Panc1 (cell line): ENCODE results near the gene KCNC1. TPM values are rescaled to one million over a fixed set of nuclear protein-coding genes. Genes with fewer than 3 reads are reported as not detected.

Experiments
- ATAC-seq: fragments of 200-7000 bp; cut with Tn5 transposase; 2 replicates; pipeline ENCODE4 v1.9.1; 2020; ENCODE audit warnings: mild to moderate bottlenecking, moderate library complexity
- BruUV-seq: library from RNA; stranded (reverse); fragments of 400-500 nt; replicated peaks from 2 replicates; lab custom pipeline; 2021; lab: Mats Ljungman, UMichigan
- CTCF ChIA-PET: fragments of 300-600 bp; sonication (Branson Sonifier 250); formaldehyde crosslinking; loops from one replicate; lab custom pipeline; 2022; ENCODE audit warnings: antibody characterized with exemption; lab: Charles Lee
- POLR2A ChIA-PET: fragments of 300-600 bp; sonication (Branson Sonifier 250); formaldehyde crosslinking; loops from one replicate; lab custom pipeline; 2022; ENCODE audit warnings: antibody characterized with exemption; lab: Charles Lee
- DNase-seq: peaks from one replicate; pipeline ENCODE4 v3.0.0-alpha.2; 2010; ENCODE audit warnings: low read depth, low spot score
- H3K27ac ChIP-seq: 2 replicates; pipeline ENCODE4 v1.5.1; 2011; ENCODE audit warnings: mild to moderate bottlenecking, low read length, inconsistent platforms
- H3K27me3 ChIP-seq: fragments of 200-500 bp; sonication (Bioruptor generic); 2 replicates; pipeline ENCODE4 v1.6.0; 2014; ENCODE audit warnings: low read length, inconsistent platforms; ENCODE audit not compliant: control insufficient read depth, insufficient read depth
- H3K36me3 ChIP-seq: fragments of 200-500 bp; sonication (Bioruptor generic); 2 replicates; pipeline ENCODE4 v1.5.1; 2014; ENCODE audit warnings: inconsistent platforms, mild to moderate bottlenecking, low read length, moderate library complexity; ENCODE audit not compliant: control insufficient read depth, insufficient read depth
- H3K4me1 ChIP-seq: 2 replicates; pipeline ENCODE4 v1.5.1; 2011; ENCODE audit warnings: inconsistent platforms, mild to moderate bottlenecking, low read length, moderate library complexity; ENCODE audit not compliant: control insufficient read depth, insufficient read depth
- H3K4me3 ChIP-seq, 2 experiments: 2 replicates each; pipeline ENCODE4 v1.5.1; 2011 to 2012; ENCODE audit warnings: low read depth in 2 of 2, low read length in 2 of 2, mild to moderate bottlenecking in 2 of 2, inconsistent platforms in 1 of 2, moderate library complexity in 1 of 2
- H3K9me3 ChIP-seq: fragments of 200-500 bp; sonication (Bioruptor generic); 2 replicates; pipeline ENCODE4 v1.5.1; 2014; ENCODE audit warnings: low read depth, mild to moderate bottlenecking, inconsistent platforms, low read length, moderate library complexity; ENCODE audit not compliant: control insufficient read depth, insufficient read depth
- CTCF ChIP-seq: fragments of 450-650 bp; IDR thresholded peaks from 2 replicates; pipeline ENCODE4 v1.5.1; 2017; ENCODE audit warnings: mild to moderate bottlenecking
- POLR2AphosphoS5 ChIP-seq: IDR thresholded peaks from 2 replicates; pipeline ENCODE4 v1.6.1; 2012; ENCODE audit warnings: mild to moderate bottlenecking, low read depth, low read length, moderate library complexity
- REST ChIP-seq, 2 experiments: IDR thresholded peaks; 2 replicates each; pipeline ENCODE4 v1.6.1; 2011 to 2012; ENCODE audit warnings: low read depth in 2 of 2, control low read depth in 1 of 2, low read length in 1 of 2, mild to moderate bottlenecking in 1 of 2, moderate library complexity in 1 of 2; ENCODE audit not compliant: insufficient read depth in 1 of 2
- SIN3A ChIP-seq: IDR thresholded peaks from 2 replicates; pipeline ENCODE4 v1.6.1; 2012; ENCODE audit warnings: low read depth, mild to moderate bottlenecking, low read length, moderate library complexity, borderline replicate concordance; ENCODE audit not compliant: insufficient read depth
- TCF7L2 ChIP-seq: IDR thresholded peaks from 2 replicates; pipeline ENCODE4 v1.6.1; 2011; ENCODE audit warnings: mild to moderate bottlenecking, low read depth, low read length, inconsistent platforms
- in situ Hi-C: cut with HindIII; loops from 2 replicates; pipeline ENCODE4 v1.10.0; 2016; ENCODE audit warnings: low sequenced_read_pairs, low pct_unique_long_range_greater_than_20kb
- intact Hi-C: fragments of 100-400 bp; cut with micrococcal nuclease; formaldehyde crosslinking; loops from one replicate; pipeline ENCODE4 v1.10.0; 2022; ENCODE audit not compliant: unreplicated experiment
- total RNA-seq: library from RNA; stranded (reverse); gene quantifications from one replicate; pipeline ENCODE4 v1.2.1, GENCODE V29; 2021; ENCODE audit not compliant: unreplicated experiment

The KCNC1 gene
- total RNA-seq, 1 experiment from 2014 or later, result 0.95 TPM

GRCh38 chr11:17775507-17776211, 41.1 kb downstream of the KCNC1 start:
- H3K4me3 ChIP-seq, result no peak overlapping the region
- no peaks in the 10 kb centered on the region for H3K4me1 ChIP-seq
- ATAC-seq (no peak), DNase-seq (no peak)
- intact Hi-C loops (no loop called here), in situ Hi-C loops (no loop called here)
- ChIA-PET POLR2A (no interaction called here), CTCF (no interaction called here)
- no peaks in the 10 kb centered on the region for H3K9me3 ChIP-seq
- BruUV-seq, result no TSS peak
- no peaks in the 10 kb centered on the region for H3K27me3 ChIP-seq
- H3K27ac ChIP-seq, result no peak overlapping the region
- H3K36me3 ChIP-seq, result no peaks in the 10 kb centered on the region
- TF ChIP-seq TCF7L2 (no peak), REST (IDR thresholded peaks at IDR 0.05; ENCODE audit: insufficient read depth in 1 of 2, low read depth in 2 of 2, low read length in 1 of 2) (no peak), CTCF (no peak), SIN3A (no peak), POLR2AphosphoS5 (no peak)

- Histone ChIP-seq H3K4me1 (no peaks in the 10 kb centered on the region), H3K4me3 (no peak overlapping the region), H3K27ac (no peak overlapping the region), H3K36me3 (no peaks in the 10 kb centered on the region), H3K9me3 (no peaks in the 10 kb centered on the region), H3K27me3 (no peaks in the 10 kb centered on the region)
- CTCF ChIA-PET, result no interaction called here
- POLR2A ChIA-PET, result no interaction called here
- no TSS peak for BruUV-seq
- DNase-seq, result no peak
- intact Hi-C loops (no loop called here), in situ Hi-C loops (no loop called here)
- ATAC-seq, result no peak
- TF ChIP-seq POLR2AphosphoS5 (no peak), CTCF (no peak), REST (IDR thresholded peaks at IDR 0.05; ENCODE audit: insufficient read depth in 1 of 2, low read depth in 2 of 2, low read length in 1 of 2) (no peak), SIN3A (no peak), TCF7L2 (no peak)
These were observed 41.8 kb downstream of the KCNC1 start for GRCh38 chr11:17776212-17776875.
